Measurements from ENCODE around the gene VWF. TPM values are rescaled to one million over a fixed set of nuclear protein-coding genes. Genes with fewer than 3 reads are reported as not detected.

Gene VWF
- total and polyA plus RNA-seq, 2 of the 13 experiments (the other 11 are each of a cell fraction or from before 2014, with no cell fraction given), result 0.20 to 0.25 TPM

GRCh38 chr12:5905757-5906156 lies 218.7 kb downstream of the VWF start:
- Histone ChIP-seq H2AFZ (ENCODE audit: low read length) (no peak overlapping the region), H3K9me3 (ENCODE audit: low read length) (no peaks in the 10 kb centered on the region), H3K4me1 (ENCODE audit: insufficient read depth, low read length) (no peaks in the 10 kb centered on the region), H3K79me2 (ENCODE audit: insufficient read depth, low read length) (no peaks in the 10 kb centered on the region), H3K4me2 (ENCODE audit: low read depth, low read length) (no peak overlapping the region), H3K4me3 (replicated peaks in 1 of 3; ENCODE audit: insufficient read depth in 1 of 3, low read depth in 2 of 3, low read length in 3 of 3) (no peak overlapping the region), H4K20me1 (ENCODE audit: insufficient read depth, low read length) (no peaks in the 10 kb centered on the region), H3K27me3 (ENCODE audit: control insufficient read depth in 1 of 2, insufficient read depth in 2 of 2, low read length in 2 of 2) (peaks cover 0 to 9% of the 10 kb centered on the region in 2 experiments; a peak in 3 of 5 replicates), H3K9ac (ENCODE audit: insufficient read depth, low read depth, low read length) (no peak overlapping the region), H3K36me3 (replicated peaks in 1 of 2; ENCODE audit: control insufficient read depth in 1 of 2, insufficient read depth in 2 of 2, low read length in 2 of 2) (no peaks in the 10 kb centered on the region), H3K27ac (ENCODE audit: extremely low read length, insufficient read depth, low read length) (no peak overlapping the region)
- 3% methylated on average over 4 of the region's 4 CpGs for WGBS (ENCODE audit: low lambda C conversion rate)
- POLR2A ChIA-PET, result no interaction called here
- no peak for FAIRE-seq
- CTCF ChIA-PET (ENCODE audit: low intra/inter-chr PET ratio, low total read pairs), result no interaction called here
- TF ChIP-seq PHF8 (CRISPR knock-in tag; IDR thresholded peaks at IDR 0.05) (no peak), THYN1 (CRISPR knock-in tag; IDR thresholded peaks at IDR 0.05; ENCODE audit: borderline replicate concordance, low read depth) (no peak), ZNF264 (CRISPR knock-in tag; IDR thresholded peaks at IDR 0.05) (no peak), ETS1 (CRISPR knock-in tag; IDR thresholded peaks at IDR 0.05) (no peak), ZBTB46 (CRISPR knock-in tag; IDR thresholded peaks at IDR 0.05; ENCODE audit: borderline replicate concordance) (no peak), PAF1 (CRISPR knock-in tag; IDR thresholded peaks at IDR 0.05) (no peak), ZNF484 (CRISPR knock-in tag; IDR thresholded peaks at IDR 0.05; ENCODE audit: borderline replicate concordance, low read depth) (no peak), SALL2 (CRISPR knock-in tag; IDR thresholded peaks at IDR 0.05) (no peak), HNF4G (IDR thresholded peaks at IDR 0.05; ENCODE audit: borderline replicate concordance, low read depth, low read length) (no peak), HNF4G (CRISPR knock-in tag; IDR thresholded peaks at IDR 0.05; ENCODE audit: borderline replicate concordance, low read depth) (no peak), PHF21A (CRISPR knock-in tag; IDR thresholded peaks at IDR 0.05) (no peak), GTF2F1 (IDR thresholded peaks at IDR 0.05; ENCODE audit: low read length) (no peak), ZNF44 (CRISPR knock-in tag; IDR thresholded peaks at IDR 0.05) (no peak), PLRG1 (conservative IDR thresholded peaks at IDR 0.05) (no peak), NFE2L2 (IDR thresholded peaks at IDR 0.05; ENCODE audit: low read length) (no peak), HOXD1 (CRISPR knock-in tag; IDR thresholded peaks at IDR 0.05) (no peak), ZFP90 (CRISPR knock-in tag; IDR thresholded peaks at IDR 0.05; ENCODE audit: borderline replicate concordance) (no peak)
- TF ChIP-seq, protein P1, sequence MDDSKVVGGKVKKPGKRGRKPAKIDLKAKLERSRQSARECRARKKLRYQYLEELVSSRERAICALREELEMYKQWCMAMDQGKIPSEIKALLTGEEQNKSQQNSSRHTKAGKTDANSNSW (CRISPR knock-in tag; IDR thresholded peaks at IDR 0.05; ENCODE audit: borderline replicate concordance), result no peak
- ATAC-seq, result no peak
- no TSS peak for BruUV-seq (replicated peaks)
- no peak for DNase-seq (ENCODE audit: low spot score)
- intact Hi-C loops (cut with micrococcal nuclease; ENCODE audit: unreplicated experiment) (no loop called here), in situ Hi-C loops (cut with HindIII; ENCODE audit: extremely low pct_ligation_motif_present, low pct_unique_long_range_greater_than_20kb) (no loop called here)

Data from HepG2 (cell line).